Left lung (tissue), 10 donors: ENCODE results near the gene MYO5A. TPM values are rescaled to one million over a fixed set of nuclear protein-coding genes. Genes with fewer than 3 reads are reported as not detected.
A peak's percentile ranks its signal among the peaks of the same experiment; 100 is the strongest.

Source experiments
- ATAC-seq: fragments of 200-7000 bp; cut with Tn5 transposase; one replicate; pipeline ENCODE4 v1.9.1; 2020; ENCODE audit warnings: moderate library complexity
- DNase-seq, 4 donors: peaks; one replicate each; pipeline ENCODE4 v3.0.0-alpha.2; 2013 to 2020
- H3K27ac ChIP-seq, 2 donors: fragments of 200-600 bp; sonication (generic) in 1 of 2; one replicate each; pipeline versions ENCODE4 v1.5.0 to v1.8.0; 2020 to 2021
- H3K27me3 ChIP-seq, 2 donors: fragments of 200-600 bp; sonication (generic) in 1 of 2; one replicate each; pipeline versions ENCODE4 v1.5.0 to v1.8.0; 2020 to 2021
- H3K36me3 ChIP-seq, 2 donors: fragments of 200-600 bp; sonication (generic) in 1 of 2; one replicate each; pipeline versions ENCODE4 v1.5.0 to v1.8.0; 2020 to 2021
- H3K4me1 ChIP-seq, 2 donors: fragments of 200-600 bp; one replicate each; pipeline ENCODE4 v1.8.0; 2021
- H3K4me3 ChIP-seq, 2 donors: fragments of 200-600 bp; sonication (generic) in 1 of 2; one replicate each; pipeline versions ENCODE4 v1.5.0 to v1.8.0; 2020 to 2021; ENCODE audit warnings: mild to moderate bottlenecking in 1 of 2
- H3K9me3 ChIP-seq, 2 donors: fragments of 200-600 bp; sonication (generic) in 1 of 2; one replicate each; pipeline versions ENCODE4 v1.5.0 to v1.8.0; 2020 to 2021
- intact Hi-C, 2 donors: fragments of 100-400 bp; cut with DNase I; formaldehyde crosslinking; loops; one replicate each; pipeline versions ENCODE4 v1.11.2 to v1.14.2; 2022
- polyA plus RNA-seq, 6 donors: library from polyadenylated mRNA; unstranded; fragments of 120-200 nt; gene quantifications; one replicate each; pipeline ENCODE4 v1.2.1, GENCODE V29; 2013; ENCODE audit not compliant: insufficient read length in 6 of 6
- total RNA-seq, 2 donors: library from RNA; stranded (reverse); fragmentation: NEBNext Ultra II Directional; extraction: Animal tissue kit (Norgen Biotek cat#: 25700); gene quantifications; one replicate each; pipeline ENCODE4 v1.2.1, GENCODE V29; 2021
- TF ChIP-seq, protein P1 (sequence below), 2 donors: fragments of 200-600 bp; sonication (generic) in 1 of 2; IDR thresholded peaks; one replicate each; pipeline versions ENCODE4 v1.5.0 to v1.8.0; 2021; ENCODE audit warnings: antibody characterized with exemption in 2 of 2
- donor health status: DM: no; HTN: yes; CAD: no.
- donor health status: DM: no; HTN: no; CAD: no.

Gene MYO5A
- total and polyA plus RNA-seq, 8 donors = 21.8 to 46.3 (median 34.3) TPM

- no peak for DNase-seq
- H3K27ac ChIP-seq = no peak overlapping the region
- no peak overlapping the region for H3K4me3 ChIP-seq
- H3K4me1 ChIP-seq = no peaks in the 10 kb centered on the region
- H3K27me3 ChIP-seq = no peaks in the 10 kb centered on the region
- TF ChIP-seq, protein P1, sequence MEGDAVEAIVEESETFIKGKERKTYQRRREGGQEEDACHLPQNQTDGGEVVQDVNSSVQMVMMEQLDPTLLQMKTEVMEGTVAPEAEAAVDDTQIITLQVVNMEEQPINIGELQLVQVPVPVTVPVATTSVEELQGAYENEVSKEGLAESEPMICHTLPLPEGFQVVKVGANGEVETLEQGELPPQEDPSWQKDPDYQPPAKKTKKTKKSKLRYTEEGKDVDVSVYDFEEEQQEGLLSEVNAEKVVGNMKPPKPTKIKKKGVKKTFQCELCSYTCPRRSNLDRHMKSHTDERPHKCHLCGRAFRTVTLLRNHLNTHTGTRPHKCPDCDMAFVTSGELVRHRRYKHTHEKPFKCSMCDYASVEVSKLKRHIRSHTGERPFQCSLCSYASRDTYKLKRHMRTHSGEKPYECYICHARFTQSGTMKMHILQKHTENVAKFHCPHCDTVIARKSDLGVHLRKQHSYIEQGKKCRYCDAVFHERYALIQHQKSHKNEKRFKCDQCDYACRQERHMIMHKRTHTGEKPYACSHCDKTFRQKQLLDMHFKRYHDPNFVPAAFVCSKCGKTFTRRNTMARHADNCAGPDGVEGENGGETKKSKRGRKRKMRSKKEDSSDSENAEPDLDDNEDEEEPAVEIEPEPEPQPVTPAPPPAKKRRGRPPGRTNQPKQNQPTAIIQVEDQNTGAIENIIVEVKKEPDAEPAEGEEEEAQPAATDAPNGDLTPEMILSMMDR (IDR thresholded peaks at IDR 0.05) = no peak
- peaks cover 0 to 29% of the 10 kb centered on the region in 2 donors for H3K36me3 ChIP-seq
- no peaks in the 10 kb centered on the region for H3K9me3 ChIP-seq
- intact Hi-C loops = no loop called here
- no peak for ATAC-seq
These were observed 249.9 kb downstream of the MYO5A start for GRCh38 chr15:52278636-52279367.

DNA sequence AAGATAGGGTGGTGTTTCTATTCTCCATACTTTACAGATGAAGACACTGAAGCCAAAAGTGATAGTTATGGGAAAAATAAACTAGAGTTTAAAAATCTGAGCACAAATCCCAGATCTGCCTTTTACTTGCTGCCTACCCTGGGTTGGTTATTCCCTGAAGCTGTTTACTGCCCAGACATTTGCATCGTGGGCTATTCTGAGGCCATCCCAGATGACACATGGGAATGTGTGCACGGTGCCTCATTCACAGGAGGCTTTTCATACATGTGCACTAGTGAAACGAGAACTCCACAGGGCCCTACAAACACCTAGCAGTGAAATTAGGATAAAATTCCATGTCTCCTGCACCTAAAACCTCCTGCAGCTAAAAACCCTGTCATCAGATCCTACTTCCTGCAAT lies 250.5 kb downstream of the MYO5A start:
- ATAC-seq = no peak
- DNase-seq = no peak
- TF ChIP-seq, protein P1 (IDR thresholded peaks at IDR 0.05) = no peak
- Histone ChIP-seq H3K36me3 (peaks cover 0 to 29% of the 10 kb centered on the region in 2 donors), H3K27ac (no peak overlapping the region), H3K27me3 (no peaks in the 10 kb centered on the region), H3K4me3 (no peak overlapping the region), H3K4me1 (no peaks in the 10 kb centered on the region), H3K9me3 (no peaks in the 10 kb centered on the region)
- intact Hi-C loops = no loop called here

GRCh38 chr15:52277575-52277974 lies 251.1 kb downstream of the MYO5A start:
- H3K36me3 ChIP-seq = peaks cover 0 to 34% of the 10 kb centered on the region in 2 donors
- DNase-seq (no peak), ATAC-seq (no peak)
- H3K4me3 ChIP-seq = no peak overlapping the region
- intact Hi-C loops = no loop called here
- no peaks in the 10 kb centered on the region for H3K27me3 ChIP-seq
- H3K4me1 ChIP-seq = no peaks in the 10 kb centered on the region
- TF ChIP-seq, protein P1 (IDR thresholded peaks at IDR 0.05) = no peak
- H3K27ac ChIP-seq = no peak overlapping the region
- no peaks in the 10 kb centered on the region for H3K9me3 ChIP-seq

- no peak for ATAC-seq
- TF ChIP-seq, protein P1 (IDR thresholded peaks at IDR 0.05) = no peak
- intact Hi-C loops = no loop called here
These were observed 252.4 kb downstream of the MYO5A start for GRCh38 chr15:52276256-52276770.

GRCh38 chr15:52263563-52264282 lies 265.0 kb downstream of the MYO5A start:
- peaks cover 5 to 14% of the 10 kb centered on the region in 2 donors for H3K4me1 ChIP-seq
- H3K36me3 ChIP-seq = peaks cover 0 to 9% of the 10 kb centered on the region in 2 donors
- no peak overlapping the region for H3K4me3 ChIP-seq
- no peak overlapping the region for H3K27ac ChIP-seq
- intact Hi-C loops = no loop called here
- ATAC-seq (no peak), DNase-seq (peak in 1 of 4 donors; percentile 24)
- TF ChIP-seq, protein P1 (IDR thresholded peaks at IDR 0.05) = no peak
- H3K27me3 ChIP-seq = no peaks in the 10 kb centered on the region
- H3K9me3 ChIP-seq = no peaks in the 10 kb centered on the region

More at GRCh38 chr15:52276256-52276770, 252.4 kb downstream of the MYO5A start:
- Histone ChIP-seq H3K9me3 (no peaks in the 10 kb centered on the region), H3K27ac (no peak overlapping the region), H3K4me1 (no peaks in the 10 kb centered on the region), H3K27me3 (no peaks in the 10 kb centered on the region), H3K36me3 (peaks cover 0 to 38% of the 10 kb centered on the region in 2 donors), H3K4me3 (no peak overlapping the region)
- DNase-seq = no peak
